H9 (cell line): ENCODE data around the gene NUDT3. TPM values are rescaled to one million over a fixed set of nuclear protein-coding genes. Genes with fewer than 3 reads are reported as not detected.

Source experiments
- DNase-seq: peaks from one replicate; pipeline ENCODE4 v3.0.0-alpha.2; 2017
- H2AFZ ChIP-seq: one replicate; pipeline ENCODE4 v1.6.1; 2013; ENCODE audit warnings: mild to moderate bottlenecking, low read length, control low read depth, moderate library complexity
- H2AK5ac ChIP-seq: 2 replicates; pipeline ENCODE4 v1.6.1; 2013; ENCODE audit warnings: low read length, control low read depth, mixed read lengths; ENCODE audit not compliant: insufficient read length
- H2BK120ac ChIP-seq: one replicate; pipeline ENCODE4 v1.6.1; 2013; ENCODE audit warnings: low read depth, mild to moderate bottlenecking, low read length, control low read depth, inconsistent platforms; ENCODE audit not compliant: poor library complexity, severe bottlenecking
- H2BK12ac ChIP-seq: 2 replicates; pipeline ENCODE4 v1.6.1; 2013; ENCODE audit warnings: low read length, control low read depth, mixed read lengths, low read depth; ENCODE audit not compliant: insufficient read length
- H2BK15ac ChIP-seq: 2 replicates; pipeline ENCODE4 v1.6.1; 2013; ENCODE audit warnings: low read depth, low read length, control low read depth
- H2BK20ac ChIP-seq: one replicate; pipeline ENCODE4 v1.6.1; 2013; ENCODE audit warnings: low read depth, mild to moderate bottlenecking, low read length, control low read depth, inconsistent platforms; ENCODE audit not compliant: poor library complexity, severe bottlenecking
- H2BK5ac ChIP-seq: 2 replicates; pipeline ENCODE4 v1.6.1; 2013; ENCODE audit warnings: low read length, control low read depth, mixed read lengths; ENCODE audit not compliant: insufficient read length
- H3K14ac ChIP-seq: 2 replicates; pipeline ENCODE4 v1.6.1; 2013; ENCODE audit warnings: low read length, control low read depth; ENCODE audit not compliant: insufficient read depth
- H3K18ac ChIP-seq: 2 replicates; pipeline ENCODE4 v1.6.1; 2013; ENCODE audit warnings: low read depth, mild to moderate bottlenecking, mixed read lengths, low read length, control low read depth; ENCODE audit not compliant: insufficient read length
- H3K23ac ChIP-seq: 2 replicates; pipeline ENCODE4 v1.6.1; 2013; ENCODE audit warnings: low read length, control low read depth, mixed read lengths, low read depth; ENCODE audit not compliant: insufficient read length
- H3K23me2 ChIP-seq: 2 replicates; pipeline ENCODE4 v1.6.1; 2013; ENCODE audit warnings: low read depth, mild to moderate bottlenecking, mixed read lengths, low read length, control low read depth; ENCODE audit not compliant: insufficient read length, poor library complexity, severe bottlenecking
- H3K27ac ChIP-seq: 2 replicates; pipeline ENCODE4 v1.5.1; 2013; ENCODE audit warnings: low read length, control low read depth, mixed read lengths, low read depth; ENCODE audit not compliant: insufficient read length
- H3K27me3 ChIP-seq: 2 replicates; pipeline ENCODE4 v1.6.1; 2013; ENCODE audit warnings: low read length, control low read depth, inconsistent platforms; ENCODE audit not compliant: insufficient read depth
- H3K4ac ChIP-seq: 2 replicates; pipeline ENCODE4 v1.6.1; 2013; ENCODE audit warnings: low read depth, mild to moderate bottlenecking, control low read depth, inconsistent platforms, low read length, moderate library complexity
- H3K4me1 ChIP-seq: 2 replicates; pipeline ENCODE4 v1.6.1; 2013; ENCODE audit warnings: low read length, control low read depth, inconsistent platforms; ENCODE audit not compliant: insufficient read depth
- H3K4me2 ChIP-seq: 2 replicates; pipeline ENCODE4 v1.6.1; 2013; ENCODE audit warnings: low read length, control low read depth, mixed read lengths; ENCODE audit not compliant: insufficient read length, insufficient read depth
- H3K56ac ChIP-seq: 2 replicates; pipeline ENCODE4 v1.6.1; 2013; ENCODE audit warnings: low read depth, mild to moderate bottlenecking, mixed read lengths, low read length, control low read depth; ENCODE audit not compliant: insufficient read length
- H3K79me1 ChIP-seq: 2 replicates; pipeline ENCODE4 v1.6.1; 2013; ENCODE audit warnings: low read depth, mild to moderate bottlenecking, moderate library complexity, low read length, control low read depth, inconsistent platforms; ENCODE audit not compliant: insufficient read depth, poor library complexity, severe bottlenecking
- H3K79me2 ChIP-seq: 2 replicates; pipeline ENCODE4 v1.6.1; 2013; ENCODE audit warnings: low read length, control low read depth, inconsistent platforms; ENCODE audit not compliant: insufficient read depth
- H3K9ac ChIP-seq: 2 replicates; pipeline ENCODE4 v1.6.1; 2013; ENCODE audit warnings: low read length, control low read depth, mixed read lengths; ENCODE audit not compliant: insufficient read length; ENCODE audit errors: extremely low read depth
- H3K9me3 ChIP-seq: one replicate; pipeline ENCODE4 v1.6.1; 2013; ENCODE audit warnings: low read depth, low read length, inconsistent platforms; ENCODE audit not compliant: control insufficient read depth
- H3T11ph ChIP-seq: one replicate; pipeline ENCODE4 v1.6.1; 2013; ENCODE audit warnings: mild to moderate bottlenecking, low read length, control low read depth, inconsistent platforms
- H4K20me1 ChIP-seq: one replicate; pipeline ENCODE4 v1.6.1; 2013; ENCODE audit not compliant: control insufficient read depth, insufficient read length, insufficient read depth
- H4K5ac ChIP-seq: 2 replicates; pipeline ENCODE4 v1.6.1; 2013; ENCODE audit warnings: low read depth, mild to moderate bottlenecking, mixed read lengths, low read length, control low read depth; ENCODE audit not compliant: insufficient read length
- H4K8ac ChIP-seq: replicated peaks from 2 replicates; pipeline ENCODE4 v1.6.1; 2013; ENCODE audit warnings: low read length, control low read depth, mixed read lengths, low read depth; ENCODE audit not compliant: insufficient read length
- H4K91ac ChIP-seq: 2 replicates; pipeline ENCODE4 v1.6.1; 2013; ENCODE audit warnings: low read depth, mild to moderate bottlenecking, moderate library complexity, mixed read lengths, low read length, control low read depth; ENCODE audit not compliant: insufficient read length
- H3K27ac Mint-ChIP-seq, 3 experiments: 2 replicates in 2 of 3; 3 replicates in 1 of 3; pipeline ENCODE4 v1.8.0; 2020 to 2021; ENCODE audit warnings: mixed read lengths in 3 of 3, mild to moderate bottlenecking in 1 of 3, moderate library complexity in 1 of 3
- H3K27me3 Mint-ChIP-seq: 2 replicates; pipeline ENCODE4 v1.8.0; 2021; ENCODE audit warnings: low read depth, mild to moderate bottlenecking, moderate library complexity, mixed read lengths
- H3K36me3 Mint-ChIP-seq, 3 experiments: 2 replicates in 2 of 3; 3 replicates in 1 of 3; pipeline ENCODE4 v1.8.0; 2020 to 2021; ENCODE audit warnings: low read depth in 3 of 3, mixed read lengths in 3 of 3; ENCODE audit not compliant: insufficient read depth in 1 of 3
- H3K4me1 Mint-ChIP-seq, 2 experiments: 2 replicates each; pipeline ENCODE4 v1.8.0; 2020; ENCODE audit warnings: mixed read lengths in 2 of 2
- H3K4me3 Mint-ChIP-seq, 2 experiments: 2 replicates in 1 of 2; 3 replicates in 1 of 2; pipeline ENCODE4 v1.8.0; 2020 to 2021; ENCODE audit warnings: mild to moderate bottlenecking in 2 of 2, mixed read lengths in 2 of 2, moderate library complexity in 1 of 2
- H3K9me3 Mint-ChIP-seq, 2 experiments: 2 replicates in 1 of 2; 3 replicates in 1 of 2; pipeline ENCODE4 v1.8.0; 2020; ENCODE audit warnings: mild to moderate bottlenecking in 2 of 2, mixed read lengths in 2 of 2, moderate library complexity in 1 of 2
- CTCF ChIP-seq: fragments of 200-600 bp; sonication (generic); conservative IDR thresholded peaks from 3 replicates; pipeline ENCODE4 v1.8.0; 2021; ENCODE audit warnings: antibody characterized with exemption, mild to moderate bottlenecking
- WGBS: extraction: QIAGEN DNeasy Blood & Tissue Kit; methylation state at CpG from one replicate; pipeline ENCODE4 v1.1.7; 2013; ENCODE audit warnings: missing lambda C conversion rate, low lambda C conversion rate, mixed read lengths; ENCODE audit not compliant: insufficient read length; ENCODE audit errors: extremely low coverage; 5-methylcytosine and 5-hydroxymethylcytosine counted together
- total RNA-seq: library from RNA; stranded (reverse); gene quantifications from 2 replicates; pipeline ENCODE4 v1.2.1, GENCODE V29; 2021

The NUDT3 gene
- total RNA-seq, 1 experiment from 2014 or later = 23.6 TPM

GRCh38 chr6:34237316-34237721 is 155.2 kb downstream of the NUDT3 start:
- Histone ChIP-seq H3K9me3 (no peaks in the 10 kb centered on the region), H2BK5ac (no peak overlapping the region), H3T11ph (no peak overlapping the region), H4K20me1 (no peaks in the 10 kb centered on the region), H3K4ac (no peak overlapping the region), H2BK120ac (no peak overlapping the region), H3K4me1 (peaks cover 13% of the 10 kb centered on the region), H3K4me2 (peak overlapping the region; percentile 94), H2AFZ (no peak overlapping the region), H3K9ac (peak overlapping the region; percentile 90), H3K23me2 (peaks cover 16% of the 10 kb centered on the region), H4K91ac (no peak overlapping the region), H2BK12ac (no peak overlapping the region), H3K79me1 (peaks cover 7% of the 10 kb centered on the region), H3K18ac (no peak overlapping the region), H3K79me2 (peaks cover 35% of the 10 kb centered on the region; the same call in 1 of the 2 replicates), H3K27ac (no peak overlapping the region), H2BK20ac (no peak overlapping the region), H2AK5ac (no peak overlapping the region), H3K56ac (no peak overlapping the region), H3K23ac (no peak overlapping the region), H3K27me3 (no peaks in the 10 kb centered on the region), H4K5ac (no peak overlapping the region), H2BK15ac (no peak overlapping the region), H4K8ac (no peak overlapping the region), H3K14ac (peak overlapping the region; percentile 76)
- TF ChIP-seq CTCF = no peak
- Mint-ChIP-seq H3K4me1 (peaks cover 30 to 59% of the 10 kb centered on the region in 2 experiments), H3K9me3 (no peaks in the 10 kb centered on the region; a peak in 1 of 5 replicates), H3K36me3 (peaks cover 38 to 42% (median 41%) of the 10 kb centered on the region in 3 experiments), H3K4me3 (peak overlapping the region; percentile 88 to 92; a peak in 4 of 5 replicates), H3K27ac (no peak overlapping the region), H3K27me3 (no peaks in the 10 kb centered on the region)
- DNase-seq = no peak
- no CpG with 5 or more reads among the region's 78 CpGs for WGBS
